Erythroblast (primary cell): ENCODE results near the gene TNNI2.

Experiments
- DNase-seq, 2 experiments: peaks; one replicate each; lab custom pipeline; 2025; lab: John Stamatoyannopoulos, UW
- GATA1 ChIP-seq: IDR thresholded peaks from 2 replicates; pipeline ENCODE4 v1.6.1; 2011; ENCODE audit warnings: low read depth, mild to moderate bottlenecking, control low read depth, low read length, moderate library complexity
- POLR2A ChIP-seq: IDR thresholded peaks from 2 replicates; pipeline ENCODE4 v1.6.1; 2011; ENCODE audit warnings: mild to moderate bottlenecking, low read length

The TNNI2 gene

GRCh38 chr11:1814691-1815090, 24.1 kb upstream of the TNNI2 start:
- no peak for DNase-seq

GRCh38 chr11:1815311-1815710, 23.5 kb upstream of the TNNI2 start:
- DNase-seq, result no peak
- TF ChIP-seq POLR2A, result no peak
- no peak for TF ChIP-seq GATA1

More at GRCh38 chr11:1814691-1815090, 24.1 kb upstream of the TNNI2 start:
- TF ChIP-seq POLR2A (no peak), GATA1 (no peak)

DNA sequence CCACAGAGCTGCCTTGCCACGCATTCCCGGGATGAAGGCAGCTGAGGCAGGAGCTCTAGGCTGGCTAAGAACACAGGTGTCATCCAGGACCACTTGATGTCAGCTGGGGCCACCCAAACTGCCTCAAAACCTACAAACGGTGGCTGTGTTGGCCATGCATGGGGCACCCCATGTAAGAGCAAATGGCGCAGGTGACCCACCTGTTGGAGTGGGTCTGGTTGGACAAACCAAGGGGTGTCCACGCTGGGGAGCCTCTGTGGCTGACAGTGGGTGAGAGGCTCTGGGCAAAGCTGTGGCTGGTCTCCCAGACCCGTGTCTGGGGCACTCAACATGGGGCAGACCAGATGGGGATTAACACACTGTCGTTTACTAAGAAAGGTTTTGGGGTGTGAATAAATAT, 23.0 kb upstream of the TNNI2 start:
- no peak for TF ChIP-seq POLR2A
- no peak for TF ChIP-seq GATA1
- DNase-seq, result no peak

DNA sequence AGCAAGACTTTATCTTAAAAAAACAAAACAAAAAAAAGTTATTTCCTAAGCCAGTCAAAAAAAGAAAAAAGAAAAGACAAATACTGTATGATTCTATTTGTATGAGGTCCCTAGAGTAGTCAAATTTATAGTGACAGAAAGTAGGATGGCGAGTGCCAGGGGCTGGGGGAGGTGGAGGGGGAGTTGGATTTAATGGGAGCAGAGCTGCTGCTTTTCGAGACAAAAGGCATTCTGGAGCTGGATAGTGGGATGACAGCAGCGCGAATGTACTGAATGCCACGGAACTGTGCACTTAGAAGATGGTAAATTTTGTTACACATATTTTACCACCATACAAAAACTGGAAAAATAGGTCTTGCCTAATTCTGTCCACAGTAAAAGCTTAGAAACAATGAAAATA, 21.8 kb upstream of the TNNI2 start:
- no peak for DNase-seq
- TF ChIP-seq GATA1 (no peak), POLR2A (no peak)

DNA sequence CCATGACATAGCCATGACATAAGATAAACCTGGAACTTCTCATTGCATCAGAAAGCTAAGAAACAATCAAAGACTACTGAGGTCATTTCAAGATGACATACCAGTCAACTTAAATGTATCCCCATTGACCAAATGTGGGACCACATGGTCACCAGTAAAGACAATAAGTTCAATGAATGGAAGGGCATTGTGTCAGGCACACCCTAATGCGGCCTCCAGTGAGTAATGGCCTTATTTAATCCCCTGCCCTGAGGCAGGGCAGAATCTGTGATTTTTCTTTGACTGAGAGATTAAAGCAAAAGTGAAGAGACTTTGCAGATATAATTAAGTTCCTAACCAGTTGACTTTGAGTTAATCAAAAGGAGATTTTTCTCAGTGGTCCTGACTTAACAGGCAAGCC, 21.3 kb upstream of the TNNI2 start:
- TF ChIP-seq POLR2A (no peak), GATA1 (no peak)
- no peak for DNase-seq

DNA sequence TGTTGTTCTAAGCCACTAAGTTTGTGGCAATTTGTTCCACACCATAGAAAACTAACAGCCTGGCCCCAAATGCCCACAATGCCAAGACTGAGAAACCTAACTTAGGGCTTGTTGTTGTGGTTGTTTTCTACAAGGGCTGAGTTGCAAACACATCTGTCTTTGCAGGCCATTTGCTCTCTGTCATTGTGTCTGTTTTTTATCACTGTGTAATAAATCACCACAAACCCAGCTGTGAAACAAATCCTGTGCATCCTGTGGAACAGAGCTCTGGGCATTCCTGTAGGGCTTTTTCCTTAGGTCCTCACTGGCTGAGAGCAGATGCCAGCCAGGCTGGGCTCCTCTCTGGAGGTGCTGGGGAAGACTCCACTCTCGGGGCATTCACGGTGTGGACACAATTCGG, 19.7 kb upstream of the TNNI2 start:
- TF ChIP-seq GATA1 (no peak), POLR2A (no peak)
- no peak for DNase-seq

- no peak for DNase-seq
- TF ChIP-seq GATA1 (no peak), POLR2A (no peak)
Observed at GRCh38 chr11:1820463-1821325, 18.1 kb upstream of the TNNI2 start.

DNA sequence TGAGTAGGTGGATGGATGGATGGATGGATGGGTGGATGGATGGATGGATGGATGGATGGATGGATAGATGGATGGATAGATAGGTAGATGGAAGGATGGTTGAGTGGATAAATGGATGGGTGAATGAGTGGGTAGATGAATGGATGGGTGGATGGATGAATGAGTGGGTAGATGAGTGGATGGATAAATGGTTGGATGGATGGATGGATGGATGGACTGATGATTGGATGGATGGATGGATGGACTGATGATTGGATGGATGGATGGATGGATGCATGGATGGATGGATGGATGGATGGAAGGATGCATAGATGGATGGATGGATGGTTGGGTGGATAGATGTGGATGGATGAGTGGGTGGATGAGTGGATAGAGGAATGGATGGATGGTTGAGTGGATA, 17.2 kb upstream of the TNNI2 start:
- TF ChIP-seq POLR2A (no peak), GATA1 (no peak)

DNA sequence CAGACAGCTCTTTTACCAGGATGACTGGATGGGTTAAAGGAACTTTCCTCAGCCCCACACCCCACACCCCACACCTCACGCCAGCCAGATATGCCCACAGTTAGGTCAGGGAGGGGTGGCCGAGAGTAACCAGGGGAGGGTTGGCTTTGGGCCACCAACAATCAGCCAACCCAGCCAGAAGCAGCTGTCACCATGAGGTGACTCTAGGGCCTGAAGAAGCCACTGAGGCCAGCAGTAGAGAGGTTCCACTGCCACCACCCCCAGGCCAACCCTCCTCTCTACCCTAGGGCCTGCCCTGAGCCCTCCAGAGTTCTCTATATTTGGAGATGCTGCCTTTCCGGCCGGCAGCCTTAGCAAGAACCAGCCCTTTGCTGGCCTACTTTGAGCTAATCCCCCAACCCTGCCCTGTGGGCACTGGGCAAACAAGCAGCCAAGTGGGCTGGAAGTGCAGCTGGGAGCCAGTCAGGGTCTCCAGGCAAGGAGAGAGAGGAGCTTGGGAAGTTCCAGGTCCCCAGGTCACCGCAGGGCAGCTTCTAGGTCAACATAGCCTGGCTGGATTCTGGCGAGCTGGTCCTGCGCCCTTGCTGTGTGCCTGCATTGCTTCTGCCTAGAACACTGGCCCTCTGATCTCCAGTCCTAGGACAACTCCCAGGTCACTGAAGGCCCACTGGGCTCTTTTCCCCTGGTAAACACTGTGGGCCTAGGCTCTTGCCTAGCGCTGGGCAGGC, 16.0 kb upstream of the TNNI2 start:
- TF ChIP-seq GATA1, result no peak
- no peak for TF ChIP-seq POLR2A
- no peak for DNase-seq

More for the DNA sequence above, 17.2 kb upstream of the TNNI2 start:
- no peak for DNase-seq

DNA sequence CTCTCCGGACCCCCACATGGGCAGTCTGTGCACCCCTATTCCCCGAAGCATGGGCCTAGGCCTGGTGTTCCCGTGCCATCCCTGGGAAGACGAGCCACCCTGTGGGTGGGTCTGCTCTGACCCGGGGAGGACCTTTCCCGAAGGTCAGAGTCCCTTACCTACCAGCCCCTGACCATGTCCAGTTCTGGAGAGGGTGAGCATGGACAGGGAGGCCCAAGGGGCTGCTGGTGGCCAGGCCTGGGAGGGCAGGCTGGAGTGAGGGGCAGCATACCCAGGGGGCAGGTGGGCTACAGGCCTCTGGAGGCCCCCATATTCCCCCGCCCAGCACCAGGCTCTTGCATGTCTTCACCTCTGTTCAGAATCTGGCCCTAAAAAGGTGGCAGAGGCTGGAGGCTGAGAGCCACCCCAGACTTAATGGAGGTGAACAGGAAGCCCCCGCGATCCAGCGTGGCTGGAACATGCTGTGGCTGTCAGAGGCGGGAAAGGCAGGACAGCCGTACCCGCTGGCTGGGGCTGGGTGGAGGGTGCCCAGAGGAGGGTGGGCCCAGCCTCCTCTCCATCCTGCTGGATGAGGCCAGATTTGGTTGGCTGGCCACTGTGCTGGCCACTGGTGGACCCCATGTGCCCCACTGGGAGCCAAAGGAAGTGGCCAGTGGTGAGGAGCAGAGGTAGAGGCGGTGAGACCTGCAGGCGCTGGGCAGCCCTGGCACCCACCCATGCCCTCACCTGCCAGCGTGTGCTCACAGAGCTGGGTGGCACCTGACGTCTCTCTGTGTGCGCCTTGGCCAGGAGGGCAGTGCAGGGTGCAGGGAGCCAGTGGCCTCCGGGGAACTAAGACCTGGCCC, 15.2 kb upstream of the TNNI2 start:
- no peak for TF ChIP-seq GATA1
- TF ChIP-seq POLR2A, result no peak
- no peak for DNase-seq

DNA sequence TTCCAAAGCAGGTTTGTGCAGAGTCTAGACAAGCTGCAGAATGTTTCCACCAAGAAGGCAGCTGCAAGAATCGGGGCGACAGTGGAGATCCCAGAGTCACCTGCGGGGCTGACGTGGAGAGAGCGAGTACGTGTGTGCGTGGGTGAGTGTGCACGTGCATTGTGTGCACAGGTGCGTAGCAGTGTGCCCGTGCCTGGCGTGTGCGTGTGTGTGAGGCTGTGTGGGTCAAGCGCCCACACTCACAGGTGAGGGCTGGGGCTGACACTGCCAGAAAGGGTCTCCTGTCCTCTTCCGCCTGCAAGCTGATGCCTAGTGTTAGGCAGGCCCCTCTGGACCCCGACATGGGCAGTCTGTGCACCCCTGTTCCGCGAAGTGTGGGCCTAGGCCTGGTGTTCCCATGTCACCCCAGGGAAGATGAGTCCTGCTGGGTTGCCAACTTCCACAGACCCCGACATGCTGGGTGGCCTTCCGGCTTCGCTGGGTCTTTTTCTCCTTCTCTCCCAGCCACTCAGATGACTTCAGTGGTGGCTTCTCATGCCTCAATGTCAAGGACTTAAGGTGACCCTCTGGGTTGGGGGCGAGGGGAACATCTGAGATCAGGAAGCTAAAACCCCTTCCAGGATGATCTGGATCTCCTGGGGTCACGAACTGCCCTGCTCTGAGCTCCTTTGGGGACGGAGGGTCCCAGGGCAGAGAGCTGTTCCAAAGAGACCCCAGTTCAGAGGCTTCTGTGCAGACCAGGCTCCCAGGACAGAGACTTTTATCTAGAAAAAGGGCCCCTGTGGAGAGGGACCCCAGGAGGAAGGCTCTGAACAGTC, 14.4 kb upstream of the TNNI2 start:
- DNase-seq, result no peak
- TF ChIP-seq POLR2A (no peak), GATA1 (no peak)

DNA sequence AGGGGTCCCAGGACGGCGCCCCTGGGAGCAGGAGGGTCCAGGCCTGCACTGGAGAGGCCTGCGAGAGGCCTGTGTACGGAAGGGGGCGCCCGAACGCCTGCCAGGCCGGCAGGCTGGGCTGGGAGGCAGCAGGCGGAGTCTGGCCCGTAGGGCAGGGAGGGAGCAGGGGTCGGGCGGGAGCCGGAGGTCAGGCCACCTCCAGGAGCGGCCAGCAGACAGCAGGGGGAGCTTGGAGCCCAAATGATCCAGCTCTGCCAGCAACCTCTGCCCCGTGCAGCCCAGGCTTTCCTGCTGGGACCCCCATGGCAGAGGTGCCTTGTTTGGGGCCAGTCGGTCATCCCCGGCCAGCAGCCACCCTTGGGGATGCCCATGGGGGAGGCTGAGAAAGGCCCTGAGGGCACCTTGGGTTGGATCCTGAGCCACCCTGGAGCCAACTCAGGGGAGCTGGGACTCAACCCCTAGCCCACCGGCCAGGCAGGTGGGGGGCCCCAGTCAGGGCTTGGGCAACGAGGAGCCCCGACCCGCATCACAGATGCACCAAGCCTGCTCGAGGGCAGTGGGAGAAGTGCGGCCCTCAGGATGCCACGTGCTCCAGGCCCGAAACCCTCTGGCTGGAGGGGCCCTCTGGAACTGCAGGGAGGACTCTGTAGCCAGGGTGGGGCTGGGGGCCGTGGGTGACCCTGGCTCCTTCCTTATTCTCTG, 13.6 kb upstream of the TNNI2 start:
- TF ChIP-seq POLR2A (no peak), GATA1 (no peak)
- peak; percentile 69 to 70 for DNase-seq
